ENCODE measurements around the gene PRXL2B. TPM values are rescaled to one million over a fixed set of nuclear protein-coding genes. Genes with fewer than 3 reads are reported as not detected.

Gene PRXL2B
- total and polyA plus RNA-seq, 10 of the 15 experiments (the other 5 are each of a cell fraction or from before 2014, with no cell fraction given), result 0.44 to 5.6 (median 4.0) TPM

GRCh38 chr1:2583871-2584351 is 2.7 kb upstream of the PRXL2B start:
- ChIA-PET POLR2A (interaction anchor here (0.9 to 6.5 kb wide), 5 partner anchors 22 to 37 kb away, joined by 3 to 61 read pairs (median 35); partner anchors contain the start of gene TNFRSF14), CTCF (interaction anchor here (0.8 to 7.2 kb wide), 6 partner anchors 23 to 168 kb away, joined by 3 to 54 read pairs (median 7); partner anchors contain the start of gene TNFRSF14), SMC1A (ENCODE audit: uncharacterized antibody, unreplicated experiment) (interaction anchor here (1.0 to 5.0 kb wide), 6 partner anchors 7 to 58 kb away, joined by 3 to 39 read pairs (median 14); partner anchors contain the start of genes PANK4 and TNFRSF14), RAD21 (ENCODE audit: unreplicated experiment) (interaction anchor here (1.5 to 6.1 kb wide), 4 partner anchors 28 to 283 kb away, joined by 4 to 54 read pairs (median 24); partner anchors contain the start of genes PANK4 and TNFRSF14)
- in situ Hi-C loops (cut with MboI), result loop anchor here (5.0 kb wide), 1 partner anchor 37 kb away; no protein-coding TSS in a partner anchor
- peaks cover 7% of the 10 kb centered on the region for H3K79me2 ChIP-seq (ENCODE audit: control insufficient read depth, insufficient read depth, low read length)
- FAIRE-seq (no peak), DNase-seq (ENCODE audit: low read depth, low spot score) (no peak), ATAC-seq (no peak)
- H3K4me3 ChIP-seq, result no peak overlapping the region
- WGBS (ENCODE audit: insufficient coverage, insufficient replicate concordance, low lambda C conversion rate, missing lambda C conversion rate), result 63% methylated on average over 14 of the region's 14 CpGs
- H3K4me1 ChIP-seq (ENCODE audit: control insufficient read depth, insufficient read depth, low read length), result peaks cover 42% of the 10 kb centered on the region
- BruUV-seq (replicated peaks), result no TSS peak
- H3K27ac ChIP-seq (ENCODE audit: control insufficient read depth, insufficient read depth), result peak overlapping the region; percentile 97
- H3K9ac ChIP-seq (ENCODE audit: control insufficient read depth, insufficient read depth, low read length), result no peak overlapping the region
- no peaks in the 10 kb centered on the region for H4K20me1 ChIP-seq (ENCODE audit: control insufficient read depth, insufficient read depth)
- peak overlapping the region; percentile 41; the same call in 1 of the 2 replicates for H3K4me2 ChIP-seq (ENCODE audit: control insufficient read depth, insufficient read depth)
- H2AFZ ChIP-seq (ENCODE audit: control insufficient read depth, low read depth, low read length), result no peak overlapping the region
- 0 out of 4 replicates have a peak, but pooled peaks cover 0 to 2% of the 10 kb centered on the region in 2 experiments for H3K36me3 ChIP-seq (ENCODE audit: control insufficient read depth in 2 of 2, insufficient read depth in 2 of 2, low read length in 1 of 2)
- intact Hi-C loops (cut with micrococcal nuclease; ENCODE audit: unreplicated experiment), result loop anchor here (2.0 kb wide), 1 partner anchor 35 kb away; no protein-coding TSS in a partner anchor
- H3K9me3 ChIP-seq (replicated peaks; ENCODE audit: control insufficient read depth, insufficient read depth, low read length), result no peaks in the 10 kb centered on the region; the same call in 2 of the 3 replicates
- H3K27me3 ChIP-seq (replicated peaks in 1 of 2; ENCODE audit: control insufficient read depth in 2 of 2, insufficient read depth in 2 of 2, low read length in 1 of 2), result no peaks in the 10 kb centered on the region
- TF ChIP-seq USF1 (IDR thresholded peaks at IDR 0.05; ENCODE audit: borderline replicate concordance, extremely low read length, insufficient read depth, low read depth, low read length) (peak; percentile 62), NFYB (IDR thresholded peaks at IDR 0.05; ENCODE audit: insufficient read depth, low read depth, low read length) (peak; percentile 63), POLR2A (IDR thresholded peaks at IDR 0.05; ENCODE audit: low read depth, low read length) (0 out of 2 replicates have a peak, but pooled peaks have one; percentile 41), MLLT1 (IDR thresholded peaks at IDR 0.05) (peak; percentile 91), IKZF1 (conservative IDR thresholded peaks at IDR 0.05) (0 out of 2 replicates have a peak, but pooled peaks have one; percentile 14), ZBTB4 (CRISPR knock-in tag; IDR thresholded peaks at IDR 0.05) (no peak), MAX (IDR thresholded peaks at IDR 0.05; ENCODE audit: low read depth, low read length) (0 out of 2 replicates have a peak, but pooled peaks have one; percentile 23), ZBTB40 (IDR thresholded peaks at IDR 0.05; ENCODE audit: borderline replicate concordance) (0 out of 2 replicates have a peak, but pooled peaks have one; percentile 6), SPI1 (IDR thresholded peaks at IDR 0.05; ENCODE audit: borderline replicate concordance, insufficient read depth, low read depth, low read length) (peak; percentile 22; the same call in 1 of the 2 replicates)

Measured in GM12878 (cell line).